HEK293 (cell line): ENCODE data around the gene TIAM1.

Experiments used
- CTCF ChIA-PET: fragments of 350-600 bp; formaldehyde crosslinking; extraction: SDS; loops from one replicate; lab custom pipeline; 2021; ENCODE audit warnings: antibody characterized with exemption; lab: Yijun Ruan, JAX
- POLR2A ChIA-PET: fragments of 300-600 bp; formaldehyde crosslinking; extraction: SDS; loops from one replicate; lab custom pipeline; 2020; ENCODE audit warnings: antibody characterized with exemption, inconsistent platforms; lab: Yijun Ruan, JAX
- H3K27ac ChIP-seq: fragments of 200-500 bp; sonication (Bioruptor generic); 2 replicates; pipeline ENCODE4 v1.5.1; 2014; ENCODE audit warnings: low read depth, low read length, control low read depth, inconsistent platforms; ENCODE audit errors: extremely low read depth
- H3K36me3 ChIP-seq, 2 experiments: fragments of 200-500 bp in 1 of 2; sonication (Bioruptor generic) in 1 of 2; 1 replicate in 1 of 2; 2 replicates in 1 of 2; pipeline ENCODE4 v1.5.1; 2014 to 2017; ENCODE audit warnings: inconsistent platforms in 2 of 2, low read length in 2 of 2; ENCODE audit not compliant: control insufficient read depth in 2 of 2, insufficient read depth in 1 of 2
- H3K4me1 ChIP-seq: fragments of 200-500 bp; sonication (Bioruptor generic); 2 replicates; pipeline ENCODE4 v1.5.1; 2014; ENCODE audit warnings: mild to moderate bottlenecking, low read length, inconsistent platforms; ENCODE audit not compliant: control insufficient read depth, insufficient read depth
- H3K4me3 ChIP-seq: 2 replicates; pipeline ENCODE4 v1.5.1; 2011; ENCODE audit warnings: low read depth, mild to moderate bottlenecking, control low read depth, low read length, moderate library complexity
- H3K9me3 ChIP-seq: fragments of 200-500 bp; sonication (Bioruptor generic); 2 replicates; pipeline ENCODE4 v1.5.1; 2014; ENCODE audit warnings: low read depth, low read length, inconsistent platforms; ENCODE audit not compliant: control insufficient read depth, insufficient read depth
- GLI2 ChIP-seq: fragments of 450-650 bp; formaldehyde crosslinking; IDR thresholded peaks from 2 replicates; pipeline ENCODE4; 2017; ENCODE audit warnings: missing biosample characterization, missing genetic modification characterization, low read depth, borderline replicate concordance
- MEIS1 ChIP-seq: sonication (generic); formaldehyde crosslinking; IDR thresholded peaks from 2 replicates; pipeline ENCODE4 v1.8.1; 2022; ENCODE audit warnings: missing genetic modification reagents, mild to moderate bottlenecking, borderline replicate concordance
- SALL2 ChIP-seq: fragments of 450-650 bp; formaldehyde crosslinking; IDR thresholded peaks from 2 replicates; pipeline ENCODE4 v1.5.0; 2017; ENCODE audit warnings: missing biosample characterization, mild to moderate bottlenecking, missing genetic modification characterization, borderline replicate concordance
- ZBTB11 ChIP-seq: fragments of 450-650 bp; formaldehyde crosslinking; conservative IDR thresholded peaks from 2 replicates; pipeline ENCODE4 v1.5.1; 2016; ENCODE audit warnings: low read depth, missing biosample characterization, missing genetic modification characterization
- ZNF10 ChIP-seq: fragments of 450-650 bp; formaldehyde crosslinking; IDR thresholded peaks from 2 replicates; pipeline ENCODE4 v1.5.1; 2017; ENCODE audit warnings: missing biosample characterization, missing genetic modification characterization
- ZNF138 ChIP-seq: fragments of 450-650 bp; formaldehyde crosslinking; IDR thresholded peaks from 2 replicates; pipeline ENCODE4 v1.5.1; 2016; ENCODE audit warnings: missing biosample characterization, missing genetic modification characterization, borderline replicate concordance
- ZNF146 ChIP-seq: fragments of 450-650 bp; formaldehyde crosslinking; IDR thresholded peaks from 2 replicates; pipeline ENCODE4 v1.5.1; 2016; ENCODE audit warnings: missing biosample characterization, missing genetic modification characterization
- ZNF157 ChIP-seq: fragments of 450-650 bp; formaldehyde crosslinking; IDR thresholded peaks from 2 replicates; pipeline ENCODE4 v1.5.1; 2016; ENCODE audit warnings: missing biosample characterization, missing genetic modification characterization
- ZNF221 ChIP-seq: fragments of 450-650 bp; formaldehyde crosslinking; IDR thresholded peaks from 2 replicates; pipeline ENCODE4 v1.5.1; 2017; ENCODE audit warnings: missing biosample characterization, missing genetic modification characterization, borderline replicate concordance
- ZNF354C ChIP-seq: fragments of 450-650 bp; formaldehyde crosslinking; IDR thresholded peaks from 2 replicates; pipeline ENCODE4 v1.5.1; 2016; ENCODE audit warnings: missing biosample characterization, missing genetic modification characterization, low read depth, borderline replicate concordance
- ZNF398 ChIP-seq: fragments of 450-650 bp; formaldehyde crosslinking; IDR thresholded peaks from 2 replicates; pipeline ENCODE4 v1.5.1; 2017; ENCODE audit warnings: missing biosample characterization, missing genetic modification characterization
- ZNF426 ChIP-seq: fragments of 450-650 bp; formaldehyde crosslinking; IDR thresholded peaks from 2 replicates; pipeline ENCODE4 v1.5.1; 2017; ENCODE audit warnings: missing biosample characterization, missing genetic modification characterization, mild to moderate bottlenecking, inconsistent platforms, moderate library complexity
- ZNF518A ChIP-seq: fragments of 450-650 bp; formaldehyde crosslinking; conservative IDR thresholded peaks from 2 replicates; pipeline ENCODE4 v1.5.1; 2016; ENCODE audit warnings: low read depth, missing biosample characterization, missing genetic modification characterization
- ZNF585B ChIP-seq: fragments of 450-650 bp; formaldehyde crosslinking; IDR thresholded peaks from 2 replicates; pipeline ENCODE4 v1.5.1; 2016; ENCODE audit warnings: missing biosample characterization, missing genetic modification characterization
- ZSCAN16 ChIP-seq: fragments of 450-650 bp; formaldehyde crosslinking; IDR thresholded peaks from 2 replicates; pipeline ENCODE4 v1.5.1; 2016; ENCODE audit warnings: missing biosample characterization, missing genetic modification characterization
- ZSCAN18 ChIP-seq: fragments of 450-650 bp; formaldehyde crosslinking; IDR thresholded peaks from 2 replicates; pipeline ENCODE4 v1.5.1; 2016; ENCODE audit warnings: missing biosample characterization, missing genetic modification characterization
- ZSCAN30 ChIP-seq: fragments of 450-650 bp; IDR thresholded peaks from 2 replicates; pipeline ENCODE4 v1.5.1; 2018; ENCODE audit warnings: missing biosample characterization, mild to moderate bottlenecking, missing genetic modification characterization, moderate library complexity
- ZXDB ChIP-seq: fragments of 450-650 bp; formaldehyde crosslinking; IDR thresholded peaks from 2 replicates; pipeline ENCODE4 v1.5.1; 2016; ENCODE audit warnings: missing biosample characterization, missing genetic modification characterization

Gene TIAM1

GRCh38 chr21:31330144-31330483 lies 13.9 kb downstream of the TIAM1 start:
- Histone ChIP-seq H3K9me3 (no peaks in the 10 kb centered on the region), H3K4me3 (no peak overlapping the region), H3K36me3 (peaks cover 0 to 14% of the 10 kb centered on the region in 2 experiments; a peak in 2 of 3 replicates), H3K4me1 (peaks cover 7% of the 10 kb centered on the region), H3K27ac (no peak overlapping the region)
- no peak for TF ChIP-seq ZNF157 (tag by site-specific recombination)
- TF ChIP-seq GLI2: no peak
- TF ChIP-seq ZNF146 (tag by site-specific recombination): peak; percentile 91
- POLR2A ChIA-PET: no interaction called here
- CTCF ChIA-PET: no interaction called here

GRCh38 chr21:31329456-31330143 lies 14.5 kb downstream of the TIAM1 start:
- no peaks in the 10 kb centered on the region for H3K9me3 ChIP-seq
- H3K36me3 ChIP-seq: peaks cover 0 to 14% of the 10 kb centered on the region in 2 experiments; a peak in 2 of 3 replicates
- CTCF ChIA-PET: no interaction called here
- TF ChIP-seq ZNF518A (tag by site-specific recombination): no peak
- TF ChIP-seq ZSCAN16 (tag by site-specific recombination): no peak
- no peak for TF ChIP-seq SALL2
- no peak for TF ChIP-seq ZNF398
- TF ChIP-seq ZNF138: no peak
- no peak for TF ChIP-seq ZXDB
- no peak overlapping the region for H3K27ac ChIP-seq
- H3K4me3 ChIP-seq: no peak overlapping the region
- H3K4me1 ChIP-seq: peaks cover 2% of the 10 kb centered on the region
- POLR2A ChIA-PET: no interaction called here

GRCh38 chr21:31326522-31327242 lies 17.4 kb downstream of the TIAM1 start:
- Histone ChIP-seq H3K4me1 (no peaks in the 10 kb centered on the region), H3K36me3 (peaks cover 0 to 14% of the 10 kb centered on the region in 2 experiments; a peak in 2 of 3 replicates), H3K4me3 (no peak overlapping the region), H3K27ac (no peak overlapping the region), H3K9me3 (no peaks in the 10 kb centered on the region)
- ChIA-PET CTCF (interaction anchor here (0.9 to 1.6 kb wide), 2 partner anchors 21 to 254 kb away, joined by 4 to 5 read pairs; no protein-coding TSS in a partner anchor), POLR2A (no interaction called here)
- TF ChIP-seq ZSCAN30 (tag by site-specific recombination) (no peak), ZNF585B (tag by site-specific recombination) (no peak), MEIS1 (no peak), ZBTB11 (tag by site-specific recombination) (no peak), ZNF146 (tag by site-specific recombination) (no peak), ZNF221 (tag by site-specific recombination) (no peak), ZNF426 (tag by site-specific recombination) (no peak), ZNF10 (tag by site-specific recombination) (no peak), ZSCAN18 (no peak), ZNF354C (tag by site-specific recombination) (no peak)
